ENCODE measurements around the gene COQ3.
A peak's percentile ranks its signal among the peaks of the same experiment; 100 is the strongest.

The COQ3 gene, protein sequence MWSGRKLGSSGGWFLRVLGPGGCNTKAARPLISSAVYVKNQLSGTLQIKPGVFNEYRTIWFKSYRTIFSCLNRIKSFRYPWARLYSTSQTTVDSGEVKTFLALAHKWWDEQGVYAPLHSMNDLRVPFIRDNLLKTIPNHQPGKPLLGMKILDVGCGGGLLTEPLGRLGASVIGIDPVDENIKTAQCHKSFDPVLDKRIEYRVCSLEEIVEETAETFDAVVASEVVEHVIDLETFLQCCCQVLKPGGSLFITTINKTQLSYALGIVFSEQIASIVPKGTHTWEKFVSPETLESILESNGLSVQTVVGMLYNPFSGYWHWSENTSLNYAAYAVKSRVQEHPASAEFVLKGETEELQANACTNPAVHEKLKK

GRCh38 chr6:99393698-99394531 lies at the start of gene COQ3:
Gene COQ3 (minus strand): TSS chr6:99394195. CDS start chr6:99394179, 16 bp downstream.
- peak within 1 kb of the TSS; percentile 95 for H3K27ac Mint-ChIP-seq
- H3K9me3 Mint-ChIP-seq = no peaks in the 10 kb centered on the region
- H3K4me1 Mint-ChIP-seq (ENCODE audit: low read depth) = peaks cover 15% of the 10 kb centered on the region
- H3K4me3 Mint-ChIP-seq = peak within 1 kb of the TSS; percentile 94
- no peaks in the 10 kb centered on the region for H3K27me3 Mint-ChIP-seq
- peaks cover 4% of the 10 kb centered on the region for H3K36me3 Mint-ChIP-seq (ENCODE audit: low read depth)

DNA sequence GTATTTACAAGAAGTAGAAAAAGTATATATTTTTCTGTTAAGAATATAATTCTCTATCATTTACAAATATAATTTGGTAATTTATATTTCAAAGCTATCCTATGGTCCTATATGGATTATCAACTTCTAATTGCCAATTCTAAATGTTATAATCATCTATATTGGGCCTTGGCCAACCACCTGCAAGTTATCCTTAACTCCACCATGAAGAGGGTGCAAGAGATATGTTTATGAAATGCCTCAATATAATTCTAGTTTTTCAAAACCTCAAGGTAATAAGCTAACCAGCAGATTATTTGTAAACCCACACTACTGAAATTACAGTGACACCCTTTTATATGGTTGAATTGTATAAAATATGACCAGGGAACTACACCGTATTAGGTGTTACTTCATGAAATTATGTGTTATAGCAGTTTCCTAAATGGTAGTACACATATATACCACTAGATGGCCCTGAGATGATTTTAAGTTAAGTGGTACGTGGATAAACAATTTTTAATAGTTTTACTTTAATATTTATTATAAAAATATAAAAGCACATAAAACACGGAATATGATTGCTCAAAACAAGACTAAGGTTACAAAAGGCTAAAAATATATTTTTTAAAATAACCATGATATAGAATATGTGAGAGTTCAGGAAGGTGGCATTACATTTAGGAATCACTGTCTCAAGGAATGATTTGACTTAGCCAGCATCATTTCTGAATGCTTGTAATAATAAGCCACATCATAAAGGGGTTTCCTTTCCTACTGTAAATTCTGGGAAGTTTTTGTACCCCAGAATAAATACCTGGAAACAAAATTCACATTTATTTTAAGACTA lies 40.9 kb upstream of the COQ3 start:
- Mint-ChIP-seq H3K9me3 (no peaks in the 10 kb centered on the region), H3K36me3 (ENCODE audit: low read depth) (peaks cover 14% of the 10 kb centered on the region), H3K27ac (no peak overlapping the region), H3K27me3 (no peaks in the 10 kb centered on the region), H3K4me3 (no peak overlapping the region), H3K4me1 (ENCODE audit: low read depth) (no peaks in the 10 kb centered on the region)

- Mint-ChIP-seq H3K4me3 (no peak overlapping the region), H3K9me3 (no peaks in the 10 kb centered on the region), H3K27me3 (no peaks in the 10 kb centered on the region), H3K4me1 (ENCODE audit: low read depth) (peaks cover 6% of the 10 kb centered on the region), H3K27ac (no peak overlapping the region), H3K36me3 (ENCODE audit: low read depth) (peaks cover 22% of the 10 kb centered on the region)
Measured at GRCh38 chr6:99432877-99433276, 38.9 kb upstream of the COQ3 start.

- Mint-ChIP-seq H3K4me1 (ENCODE audit: low read depth) (peaks cover 14% of the 10 kb centered on the region), H3K27ac (no peak overlapping the region), H3K4me3 (no peak overlapping the region), H3K9me3 (no peaks in the 10 kb centered on the region), H3K27me3 (no peaks in the 10 kb centered on the region), H3K36me3 (ENCODE audit: low read depth) (peaks cover 26% of the 10 kb centered on the region)
Measured at GRCh38 chr6:99431901-99432300, 37.9 kb upstream of the COQ3 start.

- H3K9me3 Mint-ChIP-seq = no peaks in the 10 kb centered on the region
- H3K27ac Mint-ChIP-seq = no peak overlapping the region
- H3K27me3 Mint-ChIP-seq = no peaks in the 10 kb centered on the region
- no peak overlapping the region for H3K4me3 Mint-ChIP-seq
- H3K4me1 Mint-ChIP-seq (ENCODE audit: low read depth) = peaks cover 42% of the 10 kb centered on the region
- H3K36me3 Mint-ChIP-seq (ENCODE audit: low read depth) = peaks cover 33% of the 10 kb centered on the region
Measured at GRCh38 chr6:99427988-99428387, 34.0 kb upstream of the COQ3 start.

GRCh38 chr6:99426451-99426757 lies 32.4 kb upstream of the COQ3 start:
- Mint-ChIP-seq H3K9me3 (no peaks in the 10 kb centered on the region), H3K27ac (peak overlapping the region; percentile 94), H3K27me3 (no peaks in the 10 kb centered on the region), H3K4me1 (ENCODE audit: low read depth) (peaks cover 57% of the 10 kb centered on the region), H3K4me3 (peak overlapping the region; percentile 91), H3K36me3 (ENCODE audit: low read depth) (peaks cover 44% of the 10 kb centered on the region)

DNA sequence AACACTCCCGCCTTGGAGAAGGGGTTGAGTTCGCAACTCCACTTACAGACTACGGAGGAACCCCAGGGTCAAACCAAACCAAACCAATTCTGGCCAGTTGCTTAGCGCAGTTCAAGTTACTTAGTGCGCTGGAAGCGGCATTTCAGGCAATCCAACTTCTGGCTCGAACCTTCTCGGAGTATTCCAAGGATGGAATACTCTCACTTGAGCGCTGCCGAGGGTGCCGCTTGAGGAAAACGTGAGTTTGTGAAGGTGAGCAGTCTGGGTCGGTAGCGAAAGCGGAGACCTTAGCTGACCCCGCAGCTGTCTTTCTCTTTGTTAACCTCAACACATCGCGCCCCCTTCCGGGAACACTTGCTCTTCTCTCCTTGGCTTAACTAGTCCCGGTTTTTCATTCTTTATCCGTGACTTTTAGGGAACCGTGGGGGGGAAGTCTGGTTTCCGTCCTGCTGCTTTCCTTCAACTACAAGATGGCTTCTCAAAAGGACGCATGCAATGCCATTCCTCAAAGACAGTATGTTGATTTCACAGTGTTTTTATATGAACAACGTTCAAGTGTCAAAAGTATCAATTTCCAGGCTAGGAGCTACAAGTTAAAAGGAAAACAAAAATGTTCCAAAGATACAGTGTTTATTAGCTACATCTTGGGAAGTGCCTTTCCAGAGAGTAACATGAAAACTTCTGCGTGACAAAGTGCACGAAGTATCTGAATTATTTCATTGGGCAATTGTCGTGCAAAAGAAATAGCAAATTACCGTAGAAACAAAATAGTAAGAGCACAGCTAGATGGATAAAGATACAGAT lies 31.9 kb upstream of the COQ3 start:
- peaks cover 63% of the 10 kb centered on the region for H3K4me1 Mint-ChIP-seq (ENCODE audit: low read depth)
- H3K27ac Mint-ChIP-seq = peak overlapping the region; percentile 94
- H3K9me3 Mint-ChIP-seq = no peaks in the 10 kb centered on the region
- no peaks in the 10 kb centered on the region for H3K27me3 Mint-ChIP-seq
- peak overlapping the region; percentile 91 for H3K4me3 Mint-ChIP-seq
- peaks cover 49% of the 10 kb centered on the region for H3K36me3 Mint-ChIP-seq (ENCODE audit: low read depth)

- Mint-ChIP-seq H3K9me3 (no peaks in the 10 kb centered on the region), H3K36me3 (ENCODE audit: low read depth) (peaks cover 49% of the 10 kb centered on the region), H3K27me3 (no peaks in the 10 kb centered on the region)
Measured at GRCh38 chr6:99424761-99425646, 31.0 kb upstream of the COQ3 start, which contains the start of gene PNISR. Gene PNISR (minus strand): TSS chr6:99425308. CDS start chr6:99414659, 10,649 bp downstream.

DNA sequence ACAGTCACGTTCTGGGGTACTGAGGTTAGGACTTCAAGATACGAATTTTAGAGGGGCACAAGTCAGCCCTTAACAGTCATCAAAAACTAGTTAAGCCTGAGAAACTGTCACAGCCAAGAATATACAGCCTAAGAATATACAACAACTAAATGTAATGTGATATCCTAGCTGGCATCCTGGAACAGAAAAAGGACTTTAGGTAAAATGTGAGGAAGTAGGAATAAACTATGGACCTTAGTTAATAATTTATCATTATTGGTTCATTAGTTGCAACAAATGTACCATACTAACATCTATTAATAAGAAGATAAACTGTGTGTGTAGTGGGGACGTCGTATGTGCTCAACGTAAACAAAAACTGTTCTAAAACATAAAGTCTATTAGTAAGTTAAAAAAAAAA lies 30.0 kb upstream of the COQ3 start:
- Mint-ChIP-seq H3K27me3 (no peaks in the 10 kb centered on the region), H3K27ac (peak overlapping the region; percentile 85), H3K36me3 (ENCODE audit: low read depth) (peaks cover 46% of the 10 kb centered on the region), H3K4me3 (peak overlapping the region; percentile 91), H3K9me3 (no peaks in the 10 kb centered on the region), H3K4me1 (ENCODE audit: low read depth) (peaks cover 78% of the 10 kb centered on the region)

More at GRCh38 chr6:99424761-99425646, 31.0 kb upstream of the COQ3 start, which contains the start of gene PNISR:
- Mint-ChIP-seq H3K4me1 (ENCODE audit: low read depth) (peaks cover 71% of the 10 kb centered on the region), H3K4me3 (peak within 1 kb of the TSS; percentile 91), H3K27ac (peak within 1 kb of the TSS; percentile 94)

DNA sequence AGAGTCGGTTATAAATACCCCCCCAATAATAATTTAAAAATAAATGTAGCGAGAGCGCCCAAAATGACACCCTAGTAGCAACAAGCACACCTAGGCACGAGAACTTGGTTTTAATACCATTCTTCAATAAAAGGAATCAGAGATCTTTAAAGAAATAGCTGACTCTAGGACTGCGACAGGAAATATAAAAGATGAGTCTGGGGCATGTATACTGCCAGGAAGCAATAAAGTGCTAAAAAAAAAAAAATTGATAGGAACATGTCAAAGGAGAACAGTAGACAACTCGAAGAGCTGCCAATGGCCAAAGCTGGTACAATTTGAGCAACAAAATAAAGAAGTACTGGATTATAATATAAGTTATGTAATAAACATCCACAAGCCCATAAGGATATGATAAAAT lies 28.9 kb upstream of the COQ3 start:
- H3K4me3 Mint-ChIP-seq = peak overlapping the region; percentile 91
- H3K9me3 Mint-ChIP-seq = no peaks in the 10 kb centered on the region
- H3K27ac Mint-ChIP-seq = no peak overlapping the region
- H3K27me3 Mint-ChIP-seq = no peaks in the 10 kb centered on the region
- peaks cover 43% of the 10 kb centered on the region for H3K36me3 Mint-ChIP-seq (ENCODE audit: low read depth)
- H3K4me1 Mint-ChIP-seq (ENCODE audit: low read depth) = peaks cover 82% of the 10 kb centered on the region

GRCh38 chr6:99416892-99417767 lies 23.1 kb upstream of the COQ3 start:
- H3K4me1 Mint-ChIP-seq (ENCODE audit: low read depth) = peaks cover 85% of the 10 kb centered on the region
- peaks cover 42% of the 10 kb centered on the region for H3K36me3 Mint-ChIP-seq (ENCODE audit: low read depth)
- no peaks in the 10 kb centered on the region for H3K9me3 Mint-ChIP-seq
- no peak overlapping the region for H3K27ac Mint-ChIP-seq
- peak overlapping the region; percentile 45 for H3K4me3 Mint-ChIP-seq
- no peaks in the 10 kb centered on the region for H3K27me3 Mint-ChIP-seq

DNA sequence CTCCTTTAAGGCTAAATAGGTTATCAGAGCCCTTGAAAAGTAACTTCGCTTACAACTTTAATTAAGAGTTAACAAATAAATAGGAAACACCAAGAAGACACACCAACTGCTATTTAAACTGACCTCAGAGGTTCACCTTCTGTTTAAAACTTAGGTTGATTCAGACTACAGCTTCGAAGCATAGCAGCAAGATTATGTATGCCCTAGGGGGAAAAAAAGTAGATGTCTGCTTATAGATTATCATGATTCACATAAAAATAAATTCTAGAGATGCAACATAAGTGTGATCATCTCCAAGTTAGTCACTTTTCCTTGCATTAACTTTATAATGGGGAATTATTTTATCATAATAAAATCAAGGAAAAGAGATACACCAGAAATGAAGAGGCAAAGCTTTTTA lies 22.2 kb upstream of the COQ3 start:
- H3K27ac Mint-ChIP-seq = no peak overlapping the region
- H3K9me3 Mint-ChIP-seq = no peaks in the 10 kb centered on the region
- no peaks in the 10 kb centered on the region for H3K27me3 Mint-ChIP-seq
- peaks cover 81% of the 10 kb centered on the region for H3K4me1 Mint-ChIP-seq (ENCODE audit: low read depth)
- H3K36me3 Mint-ChIP-seq (ENCODE audit: low read depth) = peaks cover 44% of the 10 kb centered on the region
- no peak overlapping the region for H3K4me3 Mint-ChIP-seq

Measured in stimulated activated naive CD8-positive, alpha-beta T cell treated with anti-CD3 and anti-CD28 coated beads, Interleukin-15, Interleukin-2, amounts not matched to agents 100 ng/mL and 50 ng/mL, for 24 hours (primary cell).